K562 (cell line): ENCODE results near the gene ZFP3. TPM values are rescaled to one million over a fixed set of nuclear protein-coding genes. Genes with fewer than 3 reads are reported as not detected.

Experiments used
- ATAC-seq: fragments of 200-7000 bp; cut with Tn5 transposase; 3 replicates; pipeline ENCODE4 v1.9.1; 2020; ENCODE audit warnings: moderate library complexity
- BruUV-seq: library from RNA; stranded (reverse); fragments of 400-500 nt; replicated peaks from 2 replicates; lab custom pipeline; 2021; lab: Mats Ljungman, UMichigan
- CTCF ChIA-PET: fragments of 300-600 bp; formaldehyde crosslinking; extraction: SDS; loops from one replicate; lab custom pipeline; 2021; ENCODE audit warnings: low intra/inter-chr PET ratio; lab: Yijun Ruan, JAX
- POLR2A ChIA-PET: fragments of 300-600, 350-650 bp; sonication (Branson Sonifier 250); formaldehyde crosslinking; extraction: SDS; loops from one replicate; lab custom pipeline; 2021; ENCODE audit warnings: antibody characterized with exemption, inconsistent platforms; lab: Yijun Ruan, JAX
- DNase-seq, 4 experiments: peaks; one replicate each; pipeline versions ENCODE4 v3.0.0 to v3.0.0-alpha.2; 2011 to 2018; ENCODE audit warnings: low spot score in 3 of 4, mixed read lengths in 3 of 4; ENCODE audit errors: extremely low read depth in 1 of 4
- FAIRE-seq: peaks from 2 replicates; lab custom pipeline; 2011; peaks lifted over from hg19 to GRCh38; lab: Jason Lieb, UNC
- H2AFZ ChIP-seq: 2 replicates; pipeline ENCODE4 v1.6.0; 2011; ENCODE audit warnings: low read depth, low read length, control low read depth, inconsistent platforms
- H3K27ac ChIP-seq: fragments of 200-600 bp; 3 replicates; pipeline ENCODE4 v1.8.0; 2011; ENCODE audit warnings: low read depth, mild to moderate bottlenecking, control low read depth, inconsistent platforms, low read length, moderate library complexity, mixed read lengths; ENCODE audit errors: extremely low read depth
- H3K27me3 ChIP-seq, 2 experiments: fragments of 300-600 bp in 1 of 2; 2 replicates in 1 of 2; 3 replicates in 1 of 2; pipeline versions ENCODE4 v1.6.0 to v1.8.0; 2011; ENCODE audit warnings: inconsistent platforms in 2 of 2, low read length in 2 of 2, mild to moderate bottlenecking in 1 of 2, mixed read lengths in 1 of 2, moderate library complexity in 1 of 2; ENCODE audit not compliant: control insufficient read depth in 2 of 2, insufficient read depth in 2 of 2
- H3K36me3 ChIP-seq: fragments of 300-600 bp; 3 replicates; pipeline ENCODE4 v1.8.0; 2011; ENCODE audit warnings: mild to moderate bottlenecking, low read length, inconsistent platforms; ENCODE audit not compliant: control insufficient read depth, insufficient read depth
- H3K4me1 ChIP-seq, 2 experiments: fragments of 200-600 bp in 1 of 2; replicated peaks in 1 of 2; 2 replicates in 1 of 2; 3 replicates in 1 of 2; pipeline versions ENCODE4 v1.5.1 to v1.8.0; 2011; ENCODE audit warnings: inconsistent platforms in 2 of 2, low read length in 2 of 2, mild to moderate bottlenecking in 1 of 2, mixed read lengths in 1 of 2, moderate library complexity in 1 of 2; ENCODE audit not compliant: control insufficient read depth in 2 of 2, insufficient read depth in 2 of 2
- H3K4me2 ChIP-seq: 2 replicates; pipeline ENCODE4 v1.6.1; 2011; ENCODE audit warnings: low read length, control low read depth, inconsistent platforms, mixed read lengths; ENCODE audit not compliant: insufficient read depth
- H3K4me3 ChIP-seq: fragments of 200-600 bp; sonication (generic), shearing (Covaris generic); 2 replicates; pipeline ENCODE4 v1.5.1; 2016; ENCODE audit warnings: control low read depth, inconsistent platforms
- H3K79me2 ChIP-seq: fragments of 200-600 bp; 3 replicates; pipeline ENCODE4 v1.8.0; 2011; ENCODE audit warnings: low read length, inconsistent platforms; ENCODE audit not compliant: control insufficient read depth, insufficient read depth
- H3K9ac ChIP-seq, 2 experiments: 2 replicates each; pipeline versions ENCODE4 v1.6.0 to v1.6.1; 2011; ENCODE audit warnings: low read depth in 2 of 2, low read length in 2 of 2, control low read depth in 1 of 2, inconsistent platforms in 1 of 2, mild to moderate bottlenecking in 1 of 2, mixed read lengths in 1 of 2; ENCODE audit not compliant: insufficient read depth in 1 of 2
- H3K9me1 ChIP-seq: one replicate; pipeline ENCODE4 v1.6.0; 2011; ENCODE audit warnings: inconsistent platforms, mild to moderate bottlenecking, low read length, moderate library complexity; ENCODE audit not compliant: control insufficient read depth, insufficient read depth
- H3K9me3 ChIP-seq: replicated peaks from 2 replicates; pipeline ENCODE4 v1.5.1; 2011; ENCODE audit warnings: low read depth, low read length, inconsistent platforms; ENCODE audit not compliant: control insufficient read depth, insufficient read depth
- H4K20me1 ChIP-seq: replicated peaks from 2 replicates; pipeline ENCODE4 v1.6.1; 2011; ENCODE audit warnings: low read length, inconsistent platforms, mixed read lengths; ENCODE audit not compliant: control insufficient read depth, insufficient read depth
- CREB3L1 ChIP-seq: fragments of 450-650 bp; IDR thresholded peaks from 2 replicates; pipeline ENCODE4 v1.6.1; 2014; ENCODE audit warnings: low read depth, mild to moderate bottlenecking, moderate library complexity, borderline replicate concordance
- ETV6 ChIP-seq, 3 experiments: fragments of 150-350 bp in 1 of 3; sonication (generic) in 1 of 3; formaldehyde crosslinking in 1 of 3; IDR thresholded peaks; 2 replicates each; pipeline versions ENCODE4 v1.6.1 to v1.8.0; 2014 to 2022; ENCODE audit warnings: borderline replicate concordance in 2 of 3, low read depth in 2 of 3, antibody characterized with exemption in 1 of 3, low read length in 1 of 3, mild to moderate bottlenecking in 1 of 3, missing genetic modification reagents in 1 of 3
- KLF1 ChIP-seq: fragments of 450-650 bp; IDR thresholded peaks from 2 replicates; pipeline ENCODE4 v1.6.1; 2016; ENCODE audit warnings: missing genetic modification characterization, missing compliant biosample characterization
- NR3C1 ChIP-seq: sonication (generic); formaldehyde crosslinking; IDR thresholded peaks from 2 replicates; pipeline ENCODE4 v1.8.1; 2022; ENCODE audit warnings: missing genetic modification reagents
- POLR2G ChIP-seq: fragments of 200-400 bp; formaldehyde crosslinking; IDR thresholded peaks from 2 replicates; pipeline ENCODE4 v1.6.1; 2017; ENCODE audit warnings: low read depth, mild to moderate bottlenecking, antibody characterized with exemption, low read length, moderate library complexity
- RBM25 ChIP-seq: fragments of 200-400 bp; formaldehyde crosslinking; IDR thresholded peaks from 2 replicates; pipeline ENCODE4 v1.6.1; 2018; ENCODE audit warnings: low read length, low read depth, moderate library complexity; ENCODE audit not compliant: severe bottlenecking
- RNF2 ChIP-seq: sonication (generic); IDR thresholded peaks from 2 replicates; pipeline ENCODE4 v1.6.1; 2016
- ZBTB33 ChIP-seq: sonication (generic); formaldehyde crosslinking; IDR thresholded peaks from 2 replicates; pipeline ENCODE4 v1.8.1; 2023; ENCODE audit warnings: mild to moderate bottlenecking, missing genetic modification reagents
- ZNF511 ChIP-seq: sonication (generic); formaldehyde crosslinking; IDR thresholded peaks from 2 replicates; pipeline ENCODE4 v1.8.0; 2022; ENCODE audit warnings: mild to moderate bottlenecking, missing genetic modification reagents
- WGBS: fragments of 100-300 bp; shearing (Covaris generic); methylation state at CpG from one replicate; pipeline ENCODE4 v1.1.6; 2016; ENCODE audit warnings: low coverage, mixed read lengths; ENCODE audit not compliant: insufficient coverage; ENCODE audit errors: missing lambda C conversion rate; 5-methylcytosine and 5-hydroxymethylcytosine counted together
- in situ Hi-C: fragments of 300-500 bp; cut with MboI; formaldehyde crosslinking; loops from 4 replicates; pipeline ENCODE4 v1.15.0; 2018; ENCODE audit warnings: inconsistent platforms, mixed read lengths
- intact Hi-C: fragments of 100-400 bp; cut with micrococcal nuclease; formaldehyde crosslinking; loops from 2 replicates; pipeline ENCODE4 v1.14.2; 2022
- polyA plus RNA-seq, 8 experiments: library from polyadenylated mRNA; depleted of rRNA in 4 of 8; stranded (reverse) in 5 of 8; unstranded in 3 of 8; fragments of >200 nt; fragmentation: Nextera tagmentation in 2 of 8; fragmentation: Illumina TruSeq in 1 of 8; extraction: Ambion mirVana in 2 of 8; extraction: Trizol in 1 of 8; gene quantifications; 2 replicates each; pipeline versions ENCODE4 v1.2.1 to v1.2.3, GENCODE V29; 2011 to 2014; ENCODE audit warnings: inconsistent platforms in 1 of 8, missing spikeins in 1 of 8
- total RNA-seq, 7 experiments: library from RNA; depleted of rRNA in 6 of 7; stranded (reverse); fragments of >200 nt in 6 of 7; fragmentation: Illumina TruSeq in 2 of 7; extraction: Trizol in 2 of 7; gene quantifications; 2 replicates each; pipeline versions ENCODE4 v1.2.1 to v1.2.3, GENCODE V29; 2011 to 2021; ENCODE audit warnings: low replicate concordance in 1 of 7
- TF ChIP-seq, protein P1 (sequence below): fragments of 450-650 bp; formaldehyde crosslinking; IDR thresholded peaks from 2 replicates; pipeline ENCODE4 v1.4.0; 2022; ENCODE audit warnings: mild to moderate bottlenecking, moderate library complexity

The ZFP3 gene
- total and polyA plus RNA-seq, 9 of the 15 experiments (the other 6 are each of a cell fraction or from before 2014, with no cell fraction given) = 0.04 TPM; not detected in 8

DNA sequence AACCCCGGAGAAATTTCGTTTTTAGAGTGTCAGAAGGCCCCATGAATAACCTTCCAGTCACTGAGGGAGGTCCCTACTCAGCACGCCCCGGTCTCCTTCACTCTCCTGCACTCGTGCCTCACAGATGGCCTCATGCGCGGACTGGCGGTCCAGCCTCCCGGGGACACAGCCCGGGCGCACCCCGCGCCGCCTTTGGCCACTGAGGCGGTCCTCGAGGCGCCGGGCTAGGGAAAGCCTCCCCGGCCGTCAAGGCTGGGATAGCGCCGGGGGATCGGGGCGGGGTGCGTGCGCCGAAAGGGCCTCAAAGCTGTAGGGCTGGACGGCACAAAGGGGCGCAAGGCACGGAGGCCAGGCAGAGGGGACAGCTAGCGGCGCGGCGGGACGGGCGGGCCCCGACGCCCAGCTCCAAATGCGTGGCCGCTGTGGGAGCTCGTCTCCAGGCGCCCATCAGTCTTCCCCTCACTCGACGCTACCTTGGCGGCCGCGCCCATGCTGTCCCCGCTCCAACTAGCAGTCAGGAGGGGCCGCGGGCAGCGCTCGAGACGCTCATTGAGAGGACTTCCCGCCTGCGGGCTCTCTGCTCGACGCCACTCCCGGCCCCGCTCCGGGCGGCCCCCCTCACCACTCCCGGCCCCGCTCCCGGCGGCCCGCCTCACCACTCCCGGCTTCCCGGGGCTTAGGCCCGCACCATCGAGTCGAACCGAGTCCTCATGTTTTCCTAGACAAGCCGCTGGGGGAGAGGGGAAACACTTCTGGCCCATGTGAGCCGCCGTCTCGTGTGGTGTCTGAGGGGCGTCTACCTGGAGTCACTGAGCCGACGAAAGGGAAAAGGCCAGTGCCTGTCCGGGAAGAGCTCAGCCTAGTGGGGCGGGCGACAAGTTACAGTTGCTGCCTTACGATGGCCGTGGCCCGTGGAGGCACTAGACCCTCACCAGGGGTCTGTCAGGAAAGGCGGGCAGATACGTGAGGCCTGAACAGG, 37.7 kb downstream of the ZFP3 start, which contains the start of gene USP6:
TSS of gene USP6 (plus strand) at position 360 of the 979 bp plus-strand sequence. CDS start 14,336 bp downstream, outside the sequence.
- H3K9me1 ChIP-seq = no peaks in the 10 kb centered on the region
- H3K79me2 ChIP-seq = peaks cover 19% of the 10 kb centered on the region
- TF ChIP-seq ETV6 (IDR thresholded peaks at IDR 0.05; ENCODE audit: borderline replicate concordance in 1 of 2, low read depth in 2 of 2, low read length in 1 of 2) = no peak
- no peak for TF ChIP-seq ETV6 (CRISPR knock-in tag; IDR thresholded peaks at IDR 0.05; ENCODE audit: borderline replicate concordance)
- TF ChIP-seq ZBTB33 (CRISPR knock-in tag) = peak; percentile 83
- no peak for TF ChIP-seq RBM25
- TF ChIP-seq CREB3L1 = no peak
- TF ChIP-seq POLR2G = 0 out of 2 replicates have a peak, but pooled peaks have one; percentile 23
- TF ChIP-seq KLF1 = no peak
- TF ChIP-seq RNF2 = no peak
- no peak for TF ChIP-seq NR3C1 (CRISPR knock-in tag)
- TF ChIP-seq, protein P1, sequence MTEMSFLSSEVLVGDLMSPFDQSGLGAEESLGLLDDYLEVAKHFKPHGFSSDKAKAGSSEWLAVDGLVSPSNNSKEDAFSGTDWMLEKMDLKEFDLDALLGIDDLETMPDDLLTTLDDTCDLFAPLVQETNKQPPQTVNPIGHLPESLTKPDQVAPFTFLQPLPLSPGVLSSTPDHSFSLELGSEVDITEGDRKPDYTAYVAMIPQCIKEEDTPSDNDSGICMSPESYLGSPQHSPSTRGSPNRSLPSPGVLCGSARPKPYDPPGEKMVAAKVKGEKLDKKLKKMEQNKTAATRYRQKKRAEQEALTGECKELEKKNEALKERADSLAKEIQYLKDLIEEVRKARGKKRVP (CRISPR knock-in tag) = no peak
- TF ChIP-seq ZNF511 = no peak
- H3K4me3 ChIP-seq = no peak within 1 kb of the TSS
- ChIA-PET POLR2A (interaction anchor here (0.6 kb wide), 1 partner anchor 11 kb away, joined by 3 read pairs; no protein-coding TSS in a partner anchor), CTCF (no interaction called here)
- peaks cover 13% of the 10 kb centered on the region for H3K36me3 ChIP-seq
- no peak within 1 kb of the TSS for H3K9ac ChIP-seq
- DNase-seq = no peak
- H3K27me3 ChIP-seq = peaks cover 0 to 6% of the 10 kb centered on the region in 2 experiments; a peak in 1 of 5 replicates
- no peak for ATAC-seq
- no peak within 1 kb of the TSS for H3K4me2 ChIP-seq
- no peak within 1 kb of the TSS for H3K27ac ChIP-seq
- no peaks in the 10 kb centered on the region for H4K20me1 ChIP-seq
- 0 out of 2 replicates have a peak, but pooled peaks cover 1% of the 10 kb centered on the region for H3K9me3 ChIP-seq
- no TSS peak for BruUV-seq
- in situ Hi-C loops = no loop called here
- H2AFZ ChIP-seq = no peak within 1 kb of the TSS
- FAIRE-seq = no peak
- peaks cover 3 to 10% of the 10 kb centered on the region in 2 experiments; a peak in 4 of 5 replicates for H3K4me1 ChIP-seq
- intact Hi-C loops = no loop called here
- 72% methylated on average over 4 of the region's 87 CpGs for WGBS
